ENCODE data around the gene KRT1.

KRT1 gene

DNA sequence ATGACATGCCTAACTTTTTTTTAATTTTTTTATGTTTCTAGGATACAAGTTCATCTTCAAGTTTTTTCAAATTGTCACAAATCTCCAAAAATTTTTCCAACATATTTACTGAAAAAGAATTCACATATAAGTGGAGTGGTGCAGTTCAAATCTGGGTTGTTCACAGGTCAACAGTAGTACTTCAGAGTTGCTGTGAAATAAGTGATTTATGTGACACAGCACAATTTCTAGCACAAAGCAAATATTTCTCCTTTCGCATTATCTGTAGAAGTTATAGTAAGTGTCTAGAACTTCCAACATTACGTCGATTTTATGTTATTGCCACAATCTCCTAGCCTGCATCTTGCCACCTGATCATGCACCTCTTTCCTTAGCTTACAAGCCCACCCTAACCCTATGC lies 18.5 kb downstream of the KRT1 start:
- H2BK120ac ChIP-seq (ENCODE audit: low read depth, low read length) = no peak overlapping the region
- no peak overlapping the region for H3K14ac ChIP-seq (ENCODE audit: low read length in 2 of 2)
- no peak overlapping the region for H2AK5ac ChIP-seq (ENCODE audit: low read length, severe bottlenecking)
- no peak overlapping the region for H2BK12ac ChIP-seq (ENCODE audit: low read length in 2 of 2)
- no peak overlapping the region for H3K4me2 ChIP-seq (ENCODE audit: low read length, poor library complexity, severe bottlenecking)
- no peak overlapping the region for H3K23ac ChIP-seq (ENCODE audit: low read length in 2 of 2)
- no peak overlapping the region for H3K18ac ChIP-seq (ENCODE audit: low read depth in 1 of 2, low read length in 2 of 2)
- H2BK15ac ChIP-seq (ENCODE audit: low read depth, poor library complexity, severe bottlenecking) = no peak overlapping the region
- H4K91ac ChIP-seq (ENCODE audit: low read length) = no peak overlapping the region
- H2BK5ac ChIP-seq (ENCODE audit: low read depth, low read length, poor library complexity, severe bottlenecking) = no peak overlapping the region
- H3K4me3 ChIP-seq (ENCODE audit: insufficient read depth in 1 of 2, low read depth in 1 of 2, low read length in 2 of 2) = no peak overlapping the region
- no peak overlapping the region for H3K9ac ChIP-seq (ENCODE audit: low read length)
- no peaks in the 10 kb centered on the region for H3K79me1 ChIP-seq (replicated peaks; ENCODE audit: low read length, poor library complexity, severe bottlenecking)
- no peak overlapping the region for H3K27ac ChIP-seq (ENCODE audit: low read length, poor library complexity, severe bottlenecking)
- H4K8ac ChIP-seq (ENCODE audit: low read length) = no peak overlapping the region
- H3K4ac ChIP-seq (ENCODE audit: low read depth in 1 of 2, low read length in 2 of 2) = no peak overlapping the region
- H2AFZ ChIP-seq (ENCODE audit: low read depth, low read length) = no peak overlapping the region
- no peaks in the 10 kb centered on the region for H3K4me1 ChIP-seq (ENCODE audit: control insufficient read depth, insufficient read depth, low read depth, low read length)
- WGBS = 87% methylated on average over 3 of the region's 3 CpGs
- DNase-seq = no peak
- no peaks in the 10 kb centered on the region for H3K36me3 ChIP-seq (ENCODE audit: control insufficient read depth in 1 of 2, insufficient read depth in 2 of 2, low read depth in 1 of 2, low read length in 2 of 2)
- peaks cover 30 to 92% of the 10 kb centered on the region in 2 experiments for H3K27me3 ChIP-seq (ENCODE audit: control insufficient read depth in 1 of 2, insufficient read depth in 1 of 2, low read length in 2 of 2)
- no peaks in the 10 kb centered on the region for H3K9me3 ChIP-seq (ENCODE audit: control insufficient read depth, low read length)

- DNase-seq = no peak
- Histone ChIP-seq H3K4ac (ENCODE audit: low read depth in 1 of 2, low read length in 2 of 2) (no peak overlapping the region), H3K4me3 (ENCODE audit: insufficient read depth in 1 of 2, low read depth in 1 of 2, low read length in 2 of 2) (no peak overlapping the region), H3K27me3 (ENCODE audit: control insufficient read depth in 1 of 2, insufficient read depth in 1 of 2, low read length in 2 of 2) (peaks cover 25 to 92% of the 10 kb centered on the region in 2 experiments), H4K91ac (ENCODE audit: low read length) (no peak overlapping the region), H2BK120ac (ENCODE audit: low read depth, low read length) (no peak overlapping the region), H3K79me1 (replicated peaks; ENCODE audit: low read length, poor library complexity, severe bottlenecking) (no peaks in the 10 kb centered on the region), H2BK15ac (ENCODE audit: low read depth, poor library complexity, severe bottlenecking) (no peak overlapping the region), H3K23ac (ENCODE audit: low read length in 2 of 2) (no peak overlapping the region), H3K14ac (ENCODE audit: low read length in 2 of 2) (no peak overlapping the region), H4K8ac (ENCODE audit: low read length) (no peak overlapping the region), H3K27ac (ENCODE audit: low read length, poor library complexity, severe bottlenecking) (no peak overlapping the region), H2AFZ (ENCODE audit: low read depth, low read length) (no peak overlapping the region), H3K4me1 (ENCODE audit: control insufficient read depth, insufficient read depth, low read depth, low read length) (no peaks in the 10 kb centered on the region), H3K4me2 (ENCODE audit: low read length, poor library complexity, severe bottlenecking) (no peak overlapping the region), H2BK12ac (ENCODE audit: low read length in 2 of 2) (no peak overlapping the region), H2AK5ac (ENCODE audit: low read length, severe bottlenecking) (no peak overlapping the region), H3K18ac (ENCODE audit: low read depth in 1 of 2, low read length in 2 of 2) (no peak overlapping the region), H2BK5ac (ENCODE audit: low read depth, low read length, poor library complexity, severe bottlenecking) (no peak overlapping the region), H3K9me3 (ENCODE audit: control insufficient read depth, low read length) (no peaks in the 10 kb centered on the region), H3K36me3 (ENCODE audit: control insufficient read depth in 1 of 2, insufficient read depth in 2 of 2, low read depth in 1 of 2, low read length in 2 of 2) (no peaks in the 10 kb centered on the region), H3K9ac (ENCODE audit: low read length) (no peak overlapping the region)
- WGBS = 97% methylated on average over 2 of the region's 3 CpGs
Observed at GRCh38 chr12:52660934-52661499, 19.2 kb downstream of the KRT1 start.

DNA sequence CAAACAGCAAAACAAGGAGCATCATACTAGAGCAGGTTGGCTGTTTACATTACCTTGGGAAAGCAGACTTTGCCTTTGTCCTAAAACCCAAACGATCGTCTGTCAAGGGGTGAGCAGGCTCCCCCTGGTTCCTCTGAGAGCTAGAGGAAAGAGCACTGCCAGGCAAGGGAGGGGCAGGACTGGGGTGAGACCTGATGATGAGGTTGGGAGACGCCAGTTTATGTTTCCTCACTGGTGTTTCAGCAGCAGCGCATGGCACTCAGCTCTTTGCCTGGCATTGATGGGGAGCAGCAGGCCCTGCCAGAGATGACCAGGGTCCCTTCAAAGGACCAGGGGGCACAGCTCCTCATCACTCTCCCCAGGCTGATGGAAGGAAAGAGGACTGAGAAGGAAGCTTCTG lies 20.3 kb downstream of the KRT1 start:
- H3K23ac ChIP-seq (ENCODE audit: low read length in 2 of 2) = no peak overlapping the region
- H3K27me3 ChIP-seq (ENCODE audit: control insufficient read depth in 1 of 2, insufficient read depth in 1 of 2, low read length in 2 of 2) = peaks cover 31 to 94% of the 10 kb centered on the region in 2 experiments
- DNase-seq = no peak
- H3K4ac ChIP-seq (ENCODE audit: low read depth in 1 of 2, low read length in 2 of 2) = no peak overlapping the region
- H2BK5ac ChIP-seq (ENCODE audit: low read depth, low read length, poor library complexity, severe bottlenecking) = no peak overlapping the region
- H3K4me2 ChIP-seq (ENCODE audit: low read length, poor library complexity, severe bottlenecking) = no peak overlapping the region
- H2BK120ac ChIP-seq (ENCODE audit: low read depth, low read length) = no peak overlapping the region
- no peak overlapping the region for H2BK12ac ChIP-seq (ENCODE audit: low read length in 2 of 2)
- H3K4me1 ChIP-seq (ENCODE audit: control insufficient read depth, insufficient read depth, low read depth, low read length) = no peaks in the 10 kb centered on the region
- no peak overlapping the region for H3K9ac ChIP-seq (ENCODE audit: low read length)
- H2AFZ ChIP-seq (ENCODE audit: low read depth, low read length) = no peak overlapping the region
- H3K36me3 ChIP-seq (ENCODE audit: control insufficient read depth in 1 of 2, insufficient read depth in 2 of 2, low read depth in 1 of 2, low read length in 2 of 2) = no peaks in the 10 kb centered on the region
- 85% methylated on average over 4 of the region's 4 CpGs for WGBS
- no peak overlapping the region for H2BK15ac ChIP-seq (ENCODE audit: low read depth, poor library complexity, severe bottlenecking)
- H3K79me1 ChIP-seq (replicated peaks; ENCODE audit: low read length, poor library complexity, severe bottlenecking) = no peaks in the 10 kb centered on the region
- no peaks in the 10 kb centered on the region for H3K9me3 ChIP-seq (ENCODE audit: control insufficient read depth, low read length)
- no peak overlapping the region for H3K27ac ChIP-seq (ENCODE audit: low read length, poor library complexity, severe bottlenecking)
- no peak overlapping the region for H3K4me3 ChIP-seq (ENCODE audit: insufficient read depth in 1 of 2, low read depth in 1 of 2, low read length in 2 of 2)
- H3K14ac ChIP-seq (ENCODE audit: low read length in 2 of 2) = no peak overlapping the region
- H2AK5ac ChIP-seq (ENCODE audit: low read length, severe bottlenecking) = no peak overlapping the region
- H4K91ac ChIP-seq (ENCODE audit: low read length) = no peak overlapping the region
- no peak overlapping the region for H3K18ac ChIP-seq (ENCODE audit: low read depth in 1 of 2, low read length in 2 of 2)
- no peak overlapping the region for H4K8ac ChIP-seq (ENCODE audit: low read length)

GRCh38 chr12:52659395-52659794 lies 20.8 kb downstream of the KRT1 start:
- peaks cover 31 to 94% of the 10 kb centered on the region in 2 experiments for H3K27me3 ChIP-seq (ENCODE audit: control insufficient read depth in 1 of 2, insufficient read depth in 1 of 2, low read length in 2 of 2)
- no peak overlapping the region for H2AK5ac ChIP-seq (ENCODE audit: low read length, severe bottlenecking)
- no peak overlapping the region for H3K4me2 ChIP-seq (ENCODE audit: low read length, poor library complexity, severe bottlenecking)
- no peak overlapping the region for H2BK120ac ChIP-seq (ENCODE audit: low read depth, low read length)
- DNase-seq = no peak
- no peak overlapping the region for H4K8ac ChIP-seq (ENCODE audit: low read length)
- no peak overlapping the region for H2BK12ac ChIP-seq (ENCODE audit: low read length in 2 of 2)
- WGBS = 54% methylated on average over 7 of the region's 7 CpGs
- no peak overlapping the region for H3K23ac ChIP-seq (ENCODE audit: low read length in 2 of 2)
- no peak overlapping the region for H3K27ac ChIP-seq (ENCODE audit: low read length, poor library complexity, severe bottlenecking)
- no peak overlapping the region for H3K9ac ChIP-seq (ENCODE audit: low read length)
- no peak overlapping the region for H3K4ac ChIP-seq (ENCODE audit: low read depth in 1 of 2, low read length in 2 of 2)
- H3K14ac ChIP-seq (ENCODE audit: low read length in 2 of 2) = peak overlapping the region in 1 of 2 experiments; percentile 7
- no peaks in the 10 kb centered on the region for H3K79me1 ChIP-seq (replicated peaks; ENCODE audit: low read length, poor library complexity, severe bottlenecking)
- no peak overlapping the region for H3K4me3 ChIP-seq (ENCODE audit: insufficient read depth in 1 of 2, low read depth in 1 of 2, low read length in 2 of 2)
- no peaks in the 10 kb centered on the region for H3K36me3 ChIP-seq (ENCODE audit: control insufficient read depth in 1 of 2, insufficient read depth in 2 of 2, low read depth in 1 of 2, low read length in 2 of 2)
- H2BK15ac ChIP-seq (ENCODE audit: low read depth, poor library complexity, severe bottlenecking) = no peak overlapping the region
- no peaks in the 10 kb centered on the region for H3K4me1 ChIP-seq (ENCODE audit: control insufficient read depth, insufficient read depth, low read depth, low read length)
- H2AFZ ChIP-seq (ENCODE audit: low read depth, low read length) = no peak overlapping the region
- no peaks in the 10 kb centered on the region for H3K9me3 ChIP-seq (ENCODE audit: control insufficient read depth, low read length)
- no peak overlapping the region for H4K91ac ChIP-seq (ENCODE audit: low read length)
- no peak overlapping the region for H2BK5ac ChIP-seq (ENCODE audit: low read depth, low read length, poor library complexity, severe bottlenecking)
- H3K18ac ChIP-seq (ENCODE audit: low read depth in 1 of 2, low read length in 2 of 2) = no peak overlapping the region
